ENCODE measurements around the gene LY6G5B.

Gene LY6G5B

GRCh38 chr6:31663961-31664789 lies 5.6 kb upstream of the LY6G5B start:
- FAIRE-seq, result no peak

GRCh38 chr6:31664790-31665500 lies 4.8 kb upstream of the LY6G5B start, which contains the start of gene GPANK1:
GPANK1 (minus strand) TSS chr6:31664997; CDS start chr6:31664478, 519 bp downstream.
- no peak for FAIRE-seq

- FAIRE-seq, result no peak
Measured at GRCh38 chr6:31665501-31666336, 4.1 kb upstream of the LY6G5B start, which contains the start of gene CSNK2B. CSNK2B (plus strand) TSS chr6:31666080; CDS start chr6:31666832, 752 bp downstream.

GRCh38 chr6:31666337-31666965 lies 3.3 kb upstream of the LY6G5B start:
- FAIRE-seq, result no peak

- no peak for FAIRE-seq
Measured at GRCh38 chr6:31676322-31676903, 6.6 kb downstream of the LY6G5B start.

- FAIRE-seq, result no peak
Measured at GRCh38 chr6:31676904-31677303, 7.1 kb downstream of the LY6G5B start.

- FAIRE-seq, result no peak
Measured at GRCh38 chr6:31677955-31678354, 8.2 kb downstream of the LY6G5B start.

GRCh38 chr6:31680226-31681134 lies 10.7 kb downstream of the LY6G5B start, which contains the start of gene LY6G5C:
LY6G5C (minus strand) TSS chr6:31681067; CDS start chr6:31680373, 694 bp downstream.
- no peak for FAIRE-seq

- no peak for FAIRE-seq
Measured at GRCh38 chr6:31681135-31681671, 11.4 kb downstream of the LY6G5B start.

- no peak for FAIRE-seq
Measured at GRCh38 chr6:31683591-31683990, 13.8 kb downstream of the LY6G5B start.

GRCh38 chr6:31686483-31686882 lies 16.7 kb downstream of the LY6G5B start:
- FAIRE-seq, result no peak

- no peak for FAIRE-seq
Measured at GRCh38 chr6:31687321-31687720, 17.5 kb downstream of the LY6G5B start.

- no peak for FAIRE-seq
Measured at GRCh38 chr6:31687860-31688693, 18.3 kb downstream of the LY6G5B start.

- no peak for FAIRE-seq
Measured at GRCh38 chr6:31689249-31690110, 19.7 kb downstream of the LY6G5B start.

- no peak for FAIRE-seq
Measured at GRCh38 chr6:31690231-31691077, 20.7 kb downstream of the LY6G5B start.

- FAIRE-seq, result no peak
Measured at GRCh38 chr6:31691078-31691463, 21.3 kb downstream of the LY6G5B start.

GRCh38 chr6:31691564-31692108 lies 21.9 kb downstream of the LY6G5B start:
- no peak for FAIRE-seq
